GM23248 (cell line): ENCODE measurements around the gene SLC12A4. TPM values are rescaled to one million over a fixed set of nuclear protein-coding genes. Genes with fewer than 3 reads are reported as not detected.
"Not testable (repeated sequence)": the region's sequence is repeated elsewhere in the genome, so short reads cannot be mapped to it uniquely, and the experiment has no call there.

Source experiments
- DNase-seq: peaks from one replicate; pipeline ENCODE4 v3.0.0-alpha.2; 2015
- H2AFZ ChIP-seq: fragments of 200-600 bp; sonication (generic); 2 replicates; pipeline ENCODE4 v1.6.1; 2016; ENCODE audit warnings: antibody characterized with exemption
- H3F3A ChIP-seq: fragments of 200-600 bp; sonication (generic); 2 replicates; pipeline ENCODE4 v1.6.1; 2016; ENCODE audit warnings: mild to moderate bottlenecking, antibody characterized with exemption, mixed run types; ENCODE audit not compliant: insufficient read depth
- H3K27ac ChIP-seq: fragments of 200-600 bp; sonication (generic); 2 replicates; pipeline ENCODE4 v1.5.1; 2016; ENCODE audit warnings: mild to moderate bottlenecking
- H3K27me3 ChIP-seq: fragments of 200-600 bp; sonication (generic); replicated peaks from 2 replicates; pipeline ENCODE4 v1.6.1; 2016; ENCODE audit warnings: mild to moderate bottlenecking; ENCODE audit not compliant: insufficient read depth
- H3K36me3 ChIP-seq: fragments of 200-600 bp; sonication (generic); 2 replicates; pipeline ENCODE4 v1.6.1; 2016; ENCODE audit warnings: low read depth, mild to moderate bottlenecking
- H3K4me1 ChIP-seq: fragments of 200-600 bp; sonication (generic); 2 replicates; pipeline ENCODE4 v1.6.1; 2016; ENCODE audit warnings: mild to moderate bottlenecking; ENCODE audit not compliant: insufficient read depth
- H3K4me2 ChIP-seq: fragments of 200-600 bp; sonication (generic); one replicate; pipeline ENCODE4 v1.6.1; 2016; ENCODE audit warnings: mild to moderate bottlenecking; ENCODE audit not compliant: unreplicated experiment
- H3K4me3 ChIP-seq: fragments of 200-600 bp; sonication (generic); 2 replicates; pipeline ENCODE4 v1.5.1; 2016; ENCODE audit warnings: mild to moderate bottlenecking
- H3K79me2 ChIP-seq: fragments of 200-600 bp; sonication (generic); 2 replicates; pipeline ENCODE4 v1.6.1; 2016; ENCODE audit warnings: mild to moderate bottlenecking; ENCODE audit not compliant: insufficient read depth
- H3K9ac ChIP-seq: fragments of 200-600 bp; sonication (generic); 2 replicates; pipeline ENCODE4 v1.6.1; 2016; ENCODE audit warnings: mild to moderate bottlenecking
- H3K9me2 ChIP-seq: fragments of 200-600 bp; sonication (generic); 2 replicates; pipeline ENCODE4 v1.6.1; 2016; ENCODE audit warnings: mixed run types, mild to moderate bottlenecking, moderate library complexity; ENCODE audit not compliant: insufficient read depth
- H3K9me3 ChIP-seq: fragments of 200-600 bp; sonication (generic); one replicate; pipeline ENCODE4 v1.6.1; 2017; ENCODE audit warnings: low read depth
- H4K20me1 ChIP-seq: fragments of 200-600 bp; sonication (generic); 2 replicates; pipeline ENCODE4 v1.6.0; 2016; ENCODE audit not compliant: insufficient read depth
- EZH2 ChIP-seq: fragments of 200-600 bp; sonication (generic); IDR thresholded peaks from 2 replicates; pipeline ENCODE4 v1.6.1; 2018; ENCODE audit warnings: antibody characterized with exemption, mild to moderate bottlenecking; ENCODE audit not compliant: insufficient read depth, poor library complexity, severe bottlenecking
- EZH2phosphoT487 ChIP-seq: fragments of 200-600 bp; sonication (generic); IDR thresholded peaks from 2 replicates; pipeline ENCODE4 v1.6.1; 2018; ENCODE audit warnings: antibody characterized with exemption, moderate library complexity, mild to moderate bottlenecking, low read depth; ENCODE audit not compliant: insufficient read depth
- WGBS, 2 experiments: methylation state at CpG; one replicate each; pipeline ENCODE4 v1.1.6; 2015 to 2017; ENCODE audit warnings: low lambda C conversion rate in 2 of 2, low coverage in 1 of 2; ENCODE audit errors: missing lambda C conversion rate in 2 of 2; 5-methylcytosine and 5-hydroxymethylcytosine counted together
- in situ Hi-C: fragments of 300-500 bp; cut with MboI; formaldehyde crosslinking; loops from 2 replicates; pipeline ENCODE4 v1.15.0; 2020
- polyA plus RNA-seq: library from polyadenylated mRNA; unstranded; fragments of >200 nt; fragmentation: Nextera tagmentation; extraction: Ambion mirVana; gene quantifications from 2 replicates; pipeline ENCODE4 v1.2.1, GENCODE V29; 2016
- total RNA-seq: library from RNA; depleted of rRNA; stranded (reverse); fragments of >200 nt; shearing (Covaris generic); gene quantifications from 2 replicates; pipeline ENCODE4 v1.2.3, GENCODE V29; 2014

SLC12A4 gene
- total and polyA plus RNA-seq, 2 experiments from 2014 or later, result 63.0 to 101 TPM

DNA sequence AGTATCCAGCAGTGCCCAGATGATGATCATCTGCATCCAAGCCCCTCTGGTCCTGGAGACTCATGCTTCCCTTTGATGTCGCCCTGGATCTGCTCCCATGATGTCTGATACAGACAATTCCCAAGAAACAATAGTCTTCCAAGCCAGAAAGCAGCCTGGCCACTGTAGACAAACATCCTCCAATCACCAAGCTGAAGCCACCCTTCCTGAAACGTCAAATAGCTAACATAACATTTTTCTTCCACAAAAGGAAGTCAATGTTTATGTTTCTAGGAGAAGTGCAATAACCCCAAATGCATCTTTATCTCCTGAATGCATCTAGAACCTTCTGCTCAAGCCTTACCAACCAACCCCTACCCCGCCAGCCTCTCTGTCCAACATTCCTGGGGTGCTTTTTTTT lies 32.0 kb upstream of the SLC12A4 start:
- H3K9ac ChIP-seq, result no peak overlapping the region
- H3K27ac ChIP-seq, result no peak overlapping the region
- H2AFZ ChIP-seq, result no peak overlapping the region
- no peak overlapping the region for H3K4me3 ChIP-seq
- H3K27me3 ChIP-seq, result no peaks in the 10 kb centered on the region; the same call in 1 of the 2 replicates
- no peaks in the 10 kb centered on the region for H3F3A ChIP-seq
- in situ Hi-C loops, result no loop called here
- no peaks in the 10 kb centered on the region for H3K36me3 ChIP-seq
- no peak for DNase-seq
- no peaks in the 10 kb centered on the region for H4K20me1 ChIP-seq
- H3K4me2 ChIP-seq, result no peak overlapping the region
- WGBS, 2 experiments, result 28% methylated on average over 3 of the region's 3 CpGs
- H3K9me3 ChIP-seq, result no peaks in the 10 kb centered on the region
- no peaks in the 10 kb centered on the region for H3K4me1 ChIP-seq
- no peaks in the 10 kb centered on the region for H3K9me2 ChIP-seq
- no peak for TF ChIP-seq EZH2
- no peak for TF ChIP-seq EZH2phosphoT487
- H3K79me2 ChIP-seq, result no peaks in the 10 kb centered on the region

- H3K9me2 ChIP-seq, result no peaks in the 10 kb centered on the region
- H3K4me3 ChIP-seq, result no peak overlapping the region
- H3K4me1 ChIP-seq, result no peaks in the 10 kb centered on the region
- WGBS, 2 experiments, result 62 to 66% methylated on average over 2 of the region's 2 CpGs
- H2AFZ ChIP-seq, result no peak overlapping the region
- no peaks in the 10 kb centered on the region; the same call in 1 of the 2 replicates for H3K27me3 ChIP-seq
- no peaks in the 10 kb centered on the region for H3F3A ChIP-seq
- DNase-seq, result no peak
- no peak overlapping the region for H3K4me2 ChIP-seq
- H4K20me1 ChIP-seq, result no peaks in the 10 kb centered on the region
- TF ChIP-seq EZH2 (no peak), EZH2phosphoT487 (no peak)
- H3K9me3 ChIP-seq, result no peaks in the 10 kb centered on the region
- H3K27ac ChIP-seq, result no peak overlapping the region
- H3K9ac ChIP-seq, result no peak overlapping the region
- no peaks in the 10 kb centered on the region for H3K36me3 ChIP-seq
- in situ Hi-C loops, result no loop called here
- no peaks in the 10 kb centered on the region for H3K79me2 ChIP-seq
These were observed 31.5 kb upstream of the SLC12A4 start for GRCh38 chr16:67999985-68000384.

GRCh38 chr16:67998779-67999688 lies 30.6 kb upstream of the SLC12A4 start, which contains the start of gene DPEP2:
Gene DPEP2 (minus strand): TSS chr16:67999484. CDS start chr16:67993212, 6,272 bp downstream.
- H3K9ac ChIP-seq, H3K4me2 ChIP-seq, H3K4me3 ChIP-seq, H3K4me1 ChIP-seq, H3K9me2 ChIP-seq, H3K27me3 ChIP-seq, H3K79me2 ChIP-seq, in situ Hi-C loops, DNase-seq, H2AFZ ChIP-seq, H3K9me3 ChIP-seq, H3K36me3 ChIP-seq, H3K27ac ChIP-seq, H3F3A ChIP-seq, H4K20me1 ChIP-seq: not testable (repeated sequence)
- 73 to 74% methylated on average over 18 of the region's 18 CpGs for WGBS, 2 experiments

DNA sequence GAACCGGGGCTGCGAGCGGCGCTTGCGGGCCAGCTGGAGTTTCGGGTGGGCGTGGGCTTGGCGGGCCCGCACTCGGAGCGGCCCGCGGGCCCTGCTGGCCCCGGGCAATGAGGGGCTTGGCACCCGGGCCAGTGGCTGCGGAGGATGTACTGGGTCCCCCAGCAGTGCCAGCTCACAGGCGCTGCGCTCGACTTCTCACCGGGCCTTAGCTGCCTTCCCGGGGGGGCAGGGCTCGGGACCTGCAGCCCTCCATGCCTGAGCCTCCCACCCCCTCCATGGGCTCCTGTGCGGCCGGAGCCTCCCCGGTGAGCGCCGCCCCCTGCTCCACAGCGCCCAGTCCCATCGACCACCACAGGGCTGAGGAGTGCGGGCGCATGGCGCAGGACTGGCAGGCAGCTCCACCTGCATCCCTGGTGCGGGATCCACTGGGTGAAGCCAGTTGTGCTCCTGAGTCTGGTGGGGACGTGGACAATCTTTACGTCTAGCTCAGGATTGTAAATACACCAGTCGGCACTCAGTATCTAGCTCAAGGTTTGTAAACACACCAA lies 29.9 kb upstream of the SLC12A4 start:
- H3K79me2 ChIP-seq, H2AFZ ChIP-seq, H3K27me3 ChIP-seq, H3K4me3 ChIP-seq, H3K27ac ChIP-seq, in situ Hi-C loops, H3K4me1 ChIP-seq, H3K9ac ChIP-seq, H4K20me1 ChIP-seq, H3K4me2 ChIP-seq, H3K9me3 ChIP-seq, H3K9me2 ChIP-seq, H3F3A ChIP-seq, H3K36me3 ChIP-seq, DNase-seq: not testable (repeated sequence)
- 94 to 96% methylated on average over 6 to 36 of the region's 36 CpGs for WGBS, 2 experiments
